GM19240 (cell line): ENCODE results near the gene HPS6.
A peak's percentile ranks its signal among the peaks of the same experiment; 100 is the strongest.
"Not testable (repeated sequence)": the region's sequence is repeated elsewhere in the genome, so short reads cannot be mapped to it uniquely, and the experiment has no call there.

ENCODE experiments used
- DNase-seq: peaks from one replicate; pipeline ENCODE4 v3.0.0; 2011; ENCODE audit warnings: low spot score; ENCODE audit not compliant: insufficient read length

Gene HPS6

GRCh38 chr10:102064868-102065560 lies at the start of gene HPS6:
Gene HPS6, plus strand, starts transcription at chr10:102065349. Its CDS starts 126 bp downstream, at chr10:102065475.
- peak; percentile 91 for DNase-seq

GRCh38 chr10:102016416-102016815 lies 48.7 kb upstream of the HPS6 start:
- DNase-seq, result no peak

- DNase-seq, result no peak
Measured at GRCh38 chr10:102017295-102017694, 47.9 kb upstream of the HPS6 start.

GRCh38 chr10:102020938-102021337 lies 44.2 kb upstream of the HPS6 start:
- no peak for DNase-seq

GRCh38 chr10:102024799-102025198 lies 40.4 kb upstream of the HPS6 start:
- no peak for DNase-seq

DNA sequence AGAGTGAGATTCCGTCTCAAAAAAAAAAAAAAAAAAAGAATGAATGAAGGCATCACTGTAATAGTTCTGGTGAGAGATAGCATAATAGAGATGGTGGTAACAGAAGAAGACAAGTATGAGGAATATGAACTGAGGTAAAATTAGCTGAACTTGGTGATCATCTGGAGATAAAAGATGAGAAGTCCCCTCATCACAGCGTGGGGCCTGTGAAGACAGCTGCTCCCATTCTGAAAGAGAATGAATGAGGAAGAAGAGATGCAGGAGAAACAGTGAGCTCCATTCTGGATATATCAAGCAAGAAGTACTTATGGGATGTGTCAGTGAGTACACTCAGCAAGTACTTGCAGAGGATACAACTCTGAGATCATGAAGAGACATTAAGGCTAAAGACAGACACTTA lies 37.9 kb upstream of the HPS6 start:
- no peak for DNase-seq

- DNase-seq, result no peak
Measured at GRCh38 chr10:102033787-102034186, 31.4 kb upstream of the HPS6 start.

DNA sequence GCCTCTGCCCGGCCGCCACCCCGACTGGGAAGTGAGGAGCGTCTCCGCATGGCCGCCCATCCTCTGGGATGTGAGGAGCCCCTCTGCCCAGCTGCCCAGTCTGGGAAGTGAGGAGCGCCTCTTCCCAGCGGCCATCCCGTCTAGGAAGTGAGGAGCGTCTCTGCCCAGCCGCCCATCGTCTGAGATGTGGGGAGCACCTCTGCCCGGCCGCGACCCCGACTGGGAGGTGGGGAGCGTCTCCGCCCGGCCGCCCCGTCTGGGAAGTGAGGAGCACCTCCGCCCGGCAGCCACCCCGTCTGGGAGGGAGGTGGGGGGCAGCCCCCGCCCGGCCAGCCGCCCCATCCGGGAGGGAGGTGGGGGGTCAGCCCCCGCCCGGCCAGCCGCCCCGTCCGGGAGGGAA lies 29.3 kb upstream of the HPS6 start:
- not testable (repeated sequence) for DNase-seq

GRCh38 chr10:102038410-102038809 lies 26.7 kb upstream of the HPS6 start:
- DNase-seq, result no peak

- DNase-seq, result no peak
Measured at GRCh38 chr10:102040305-102041050, 24.7 kb upstream of the HPS6 start.

- DNase-seq, result no peak
Measured at GRCh38 chr10:102045292-102045691, 19.9 kb upstream of the HPS6 start.

DNA sequence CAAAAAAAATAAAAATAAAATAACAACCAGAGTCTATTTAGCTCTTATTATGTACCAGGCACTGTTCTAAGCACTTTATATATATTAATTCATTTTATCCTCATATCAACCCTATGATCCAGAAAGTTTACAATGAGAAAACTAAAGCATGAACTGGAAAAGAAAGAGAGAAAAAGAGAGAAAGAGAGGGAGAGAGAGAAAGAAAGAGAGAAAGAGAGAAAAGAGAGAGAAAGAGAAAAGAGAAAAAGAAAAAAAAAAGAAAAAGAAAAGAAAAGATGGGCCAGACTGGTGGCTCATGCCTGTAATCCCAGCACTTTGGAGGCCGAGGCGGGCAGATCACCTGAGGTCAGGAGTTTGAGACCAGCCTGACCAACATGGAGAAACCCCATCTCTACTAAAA lies 19.1 kb upstream of the HPS6 start:
- no peak for DNase-seq

DNA sequence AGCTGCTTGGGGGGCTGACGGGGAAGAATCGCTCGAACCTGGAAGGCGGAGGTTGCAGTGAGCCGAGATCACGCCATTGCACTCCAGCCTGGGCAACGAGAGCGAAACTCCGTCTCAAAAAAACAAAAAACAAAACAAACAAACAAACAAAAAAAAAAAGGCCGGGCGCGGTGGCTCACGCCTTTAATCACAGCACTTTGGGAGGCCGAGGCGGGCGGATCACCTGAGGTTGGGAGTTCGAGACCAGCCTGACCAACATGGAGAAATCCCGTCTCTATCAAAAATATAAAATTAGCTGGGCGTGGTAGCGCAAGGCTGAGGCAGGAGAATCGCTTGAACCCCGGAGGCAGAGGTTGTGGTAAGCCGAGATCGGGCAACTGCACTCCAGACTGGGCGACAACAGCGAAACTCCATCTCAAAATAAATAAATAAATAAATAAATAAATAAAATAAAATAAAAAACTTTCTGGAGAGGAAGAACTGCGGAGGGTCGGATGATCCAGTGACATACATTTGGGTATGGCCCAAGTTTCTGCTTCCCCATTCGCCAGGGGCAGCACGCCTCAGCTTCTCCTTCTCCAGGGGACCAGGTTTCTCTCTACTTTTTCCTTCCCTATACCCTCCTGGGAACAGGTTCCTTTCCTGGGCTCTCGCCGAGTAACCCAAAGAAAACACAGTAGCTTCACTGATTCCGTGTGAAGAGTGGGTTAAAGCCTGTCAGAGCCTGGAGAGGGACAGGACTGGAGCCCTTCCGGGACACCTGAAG lies 10.1 kb upstream of the HPS6 start:
- not testable (repeated sequence) for DNase-seq

GRCh38 chr10:102055647-102056419 lies 9.3 kb upstream of the HPS6 start, which contains the start of gene ARMH3:
Gene ARMH3, minus strand, starts transcription at chr10:102056173. Its CDS starts 16,059 bp downstream, at chr10:102040114.
- DNase-seq, result peak; percentile 96

DNA sequence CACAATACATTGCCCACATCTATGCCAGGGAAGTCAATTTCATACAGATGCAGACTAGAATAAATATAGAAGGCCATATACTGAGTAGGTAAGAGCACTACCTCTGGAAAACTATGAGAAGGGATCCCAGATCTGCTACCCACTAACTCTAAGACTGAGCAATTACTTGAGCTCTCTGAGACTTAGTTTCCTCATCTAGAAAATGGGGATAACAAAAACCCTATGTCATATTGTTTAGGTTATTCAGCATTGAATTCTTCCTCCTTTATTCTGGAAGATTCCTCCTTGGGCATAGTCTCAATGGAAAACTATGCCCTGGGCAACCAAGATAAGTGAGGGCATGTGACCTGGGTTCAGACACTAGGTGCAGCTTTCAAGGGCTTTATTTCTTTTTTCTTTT lies 5.2 kb upstream of the HPS6 start:
- no peak for DNase-seq

DNA sequence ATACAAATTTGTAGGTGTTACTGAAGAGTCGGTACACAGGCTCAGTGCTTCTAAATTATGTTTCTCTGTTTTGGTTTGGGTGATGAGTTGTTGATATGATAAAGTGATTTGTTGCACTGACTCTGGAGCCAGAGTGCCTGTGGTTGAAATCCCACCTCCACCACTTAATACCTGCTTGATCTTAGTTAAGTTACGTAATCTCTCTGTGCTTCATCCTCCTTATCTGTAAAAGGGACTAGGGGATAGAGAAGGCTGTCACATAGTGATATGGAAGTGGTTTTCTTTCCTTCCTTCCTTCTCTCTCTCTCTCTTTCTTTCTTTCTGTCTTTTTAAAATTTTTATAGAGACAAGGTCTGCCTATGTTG lies 664 bp upstream of the HPS6 start:
- DNase-seq, result no peak

- DNase-seq, result no peak
Measured at GRCh38 chr10:102065561-102066398, 631 bp downstream of the HPS6 start.

DNA sequence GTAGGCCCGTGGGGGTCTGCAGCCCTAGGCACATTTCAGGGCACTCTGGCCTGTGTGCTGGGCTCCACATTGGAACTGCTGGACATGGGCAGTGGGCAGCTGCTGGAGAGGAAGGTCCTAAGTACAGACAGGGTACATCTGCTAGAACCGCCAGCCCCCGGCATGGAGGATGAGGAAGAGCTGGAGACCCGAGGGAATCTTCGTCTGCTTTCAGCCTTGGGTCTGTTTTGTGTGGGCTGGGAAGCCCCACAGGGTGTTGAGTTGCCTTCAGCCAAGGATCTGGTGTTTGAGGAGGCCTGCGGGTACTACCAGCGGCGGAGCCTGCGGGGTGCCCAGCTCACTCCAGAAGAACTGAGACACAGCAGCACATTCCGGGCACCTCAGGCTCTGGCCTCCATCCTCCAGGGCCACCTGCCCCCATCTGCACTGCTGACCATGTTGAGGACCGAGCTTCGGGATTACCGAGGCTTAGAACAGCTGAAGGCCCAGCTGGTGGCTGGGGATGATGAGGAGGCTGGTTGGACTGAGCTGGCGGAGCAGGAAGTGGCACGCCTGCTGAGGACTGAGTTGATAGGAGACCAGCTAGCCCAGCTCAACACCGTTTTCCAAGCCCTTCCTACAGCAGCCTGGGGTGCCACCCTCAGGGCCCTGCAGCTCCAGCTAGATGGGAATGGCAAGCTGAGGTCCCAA lies 1.4 kb downstream of the HPS6 start:
- DNase-seq, result no peak

DNA sequence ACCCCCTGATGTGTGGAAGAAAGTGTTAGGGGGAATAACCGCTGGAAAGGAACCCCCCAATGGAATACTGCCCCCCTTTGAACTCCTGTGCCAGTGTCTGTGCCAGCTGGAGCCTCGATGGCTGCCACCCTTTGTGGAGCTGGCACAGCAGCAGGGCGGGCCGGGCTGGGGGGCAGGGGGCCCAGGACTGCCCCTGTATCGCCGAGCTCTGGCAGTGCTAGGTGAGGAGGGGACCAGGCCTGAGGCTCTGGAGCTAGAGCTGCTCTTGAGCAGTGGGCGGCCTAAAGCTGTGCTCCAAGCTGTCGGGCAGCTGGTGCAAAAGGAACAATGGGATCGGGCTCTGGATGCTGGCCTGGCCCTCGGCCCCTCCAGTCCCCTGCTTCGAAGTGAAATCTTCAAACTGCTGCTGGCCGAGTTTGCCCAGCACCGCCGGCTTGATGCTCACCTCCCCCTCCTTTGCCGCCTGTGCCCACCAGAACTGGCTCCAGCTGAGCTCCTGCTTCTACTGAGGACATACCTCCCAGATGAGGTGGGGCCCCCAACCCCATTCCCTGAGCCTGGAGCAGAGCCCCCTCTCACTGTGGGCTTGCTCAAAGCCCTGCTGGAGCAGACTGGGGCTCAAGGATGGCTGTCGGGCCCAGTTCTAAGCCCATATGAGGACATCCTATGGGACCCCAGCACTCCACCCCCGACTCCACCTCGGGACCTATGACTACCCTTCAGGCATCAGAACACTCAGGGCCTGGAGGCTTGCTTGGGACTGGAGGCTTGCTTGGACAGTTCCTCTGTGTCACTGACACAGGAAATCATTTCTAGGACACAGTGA lies 2.2 kb downstream of the HPS6 start:
- no peak for DNase-seq
